Epithelial cell of proximal tubule (primary cell): ENCODE measurements around the gene TMEFF2. TPM values are rescaled to one million over a fixed set of nuclear protein-coding genes. Genes with fewer than 3 reads are reported as not detected.

Experiments used
- DNase-seq: peaks from one replicate; pipeline ENCODE4 v3.0.0-alpha.2; 2011; ENCODE audit warnings: low read depth
- H3K4me3 ChIP-seq: 2 replicates; pipeline ENCODE4 v1.5.1; 2011; ENCODE audit warnings: low read depth, mild to moderate bottlenecking, low read length
- CTCF ChIP-seq: conservative IDR thresholded peaks from 2 replicates; pipeline ENCODE4 v1.5.1; 2012; ENCODE audit warnings: low read depth, mild to moderate bottlenecking, low read length
- total RNA-seq: library from RNA; depleted of rRNA; stranded (reverse); fragments of >200 nt; gene quantifications from 2 replicates; pipeline ENCODE4 v1.2.3, GENCODE V29; 2015

Gene TMEFF2
- total RNA-seq, 1 donor from 2014 or later = not detected

- DNase-seq = no peak
- no peak for TF ChIP-seq CTCF
- no peak overlapping the region for H3K4me3 ChIP-seq
Measured at GRCh38 chr2:192072778-192073177, 122.0 kb downstream of the TMEFF2 start.

- H3K4me3 ChIP-seq = no peak overlapping the region
- no peak for TF ChIP-seq CTCF
- no peak for DNase-seq
Measured at GRCh38 chr2:192072261-192072660, 122.5 kb downstream of the TMEFF2 start.

- TF ChIP-seq CTCF = no peak
- DNase-seq = no peak
- H3K4me3 ChIP-seq = no peak overlapping the region
Measured at GRCh38 chr2:192070099-192070498, 124.6 kb downstream of the TMEFF2 start.

DNA sequence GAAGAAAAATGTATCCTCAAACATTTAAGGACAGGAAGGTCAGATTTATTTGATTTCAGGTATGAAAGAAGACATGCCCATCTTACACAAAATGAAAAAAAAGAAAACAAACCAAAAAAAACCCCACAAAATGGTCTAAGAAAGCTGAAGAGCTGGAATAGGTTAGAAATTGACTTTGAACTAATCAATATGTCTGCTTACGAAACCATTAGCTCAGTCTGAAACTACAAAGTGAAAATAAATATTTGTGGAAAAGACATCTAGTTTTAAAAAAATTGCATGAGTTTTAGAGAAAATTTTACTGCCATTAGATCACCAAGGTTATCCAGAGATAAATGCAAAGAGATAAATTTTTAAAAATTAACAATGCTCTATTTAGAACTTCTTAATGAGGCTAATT, 125.3 kb downstream of the TMEFF2 start:
- no peak for TF ChIP-seq CTCF
- no peak for DNase-seq
- H3K4me3 ChIP-seq = no peak overlapping the region

GRCh38 chr2:192068966-192069365, 125.8 kb downstream of the TMEFF2 start:
- TF ChIP-seq CTCF = no peak
- DNase-seq = no peak
- no peak overlapping the region for H3K4me3 ChIP-seq

- no peak for TF ChIP-seq CTCF
- DNase-seq = no peak
- no peak overlapping the region for H3K4me3 ChIP-seq
Measured at GRCh38 chr2:192067631-192068030, 127.1 kb downstream of the TMEFF2 start.

DNA sequence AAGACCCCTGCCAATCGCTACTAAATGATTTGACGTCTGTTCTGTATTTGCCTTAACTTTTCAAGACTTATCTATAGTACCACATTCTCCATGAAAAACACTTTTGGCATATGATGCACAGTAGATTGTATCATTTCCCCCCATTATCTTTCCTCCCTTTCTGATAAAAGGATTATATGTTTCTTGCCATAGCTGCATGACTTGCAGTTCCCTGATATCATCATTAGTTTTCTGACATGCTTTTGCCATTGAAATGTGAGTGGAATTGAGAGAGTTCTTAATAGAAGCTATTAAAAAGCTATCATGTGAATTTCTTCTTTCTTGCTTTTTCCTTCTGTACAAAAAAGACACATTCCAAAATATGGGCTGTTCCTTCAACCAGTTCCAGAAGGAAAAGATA, 130.3 kb downstream of the TMEFF2 start:
- DNase-seq = no peak
- TF ChIP-seq CTCF = no peak
- no peak overlapping the region for H3K4me3 ChIP-seq
